ENCODE results near the gene NIP7.
A peak's percentile ranks its signal among the peaks of the same experiment; 100 is the strongest.

NIP7 gene

GRCh38 chr16:69319381-69319780, 20.2 kb upstream of the NIP7 start:
- no peak for DNase-seq

- no peak for DNase-seq
These were observed 19.5 kb upstream of the NIP7 start for GRCh38 chr16:69319826-69320739.

- no peak for DNase-seq
These were observed 18.9 kb upstream of the NIP7 start for GRCh38 chr16:69320740-69321073.

- no peak for DNase-seq
These were observed 18.5 kb upstream of the NIP7 start for GRCh38 chr16:69321080-69321479.

- no peak for DNase-seq
These were observed 17.2 kb upstream of the NIP7 start for GRCh38 chr16:69322343-69322742.

- no peak for DNase-seq
These were observed 16.2 kb upstream of the NIP7 start for GRCh38 chr16:69323415-69323814.

GRCh38 chr16:69324013-69324531, 15.5 kb upstream of the NIP7 start:
- DNase-seq: no peak

GRCh38 chr16:69324585-69325253, 14.9 kb upstream of the NIP7 start:
- no peak for DNase-seq

- no peak for DNase-seq
These were observed 13.8 kb upstream of the NIP7 start for GRCh38 chr16:69325784-69326171.

- DNase-seq: no peak
These were observed 13.2 kb upstream of the NIP7 start for GRCh38 chr16:69326172-69326873.

- no peak for DNase-seq
These were observed 11.8 kb upstream of the NIP7 start for GRCh38 chr16:69327585-69328310.

GRCh38 chr16:69328854-69329316, 10.7 kb upstream of the NIP7 start:
- no peak for DNase-seq

- DNase-seq: no peak
These were observed 9.9 kb upstream of the NIP7 start for GRCh38 chr16:69329369-69330285.

- peak; percentile 74 for DNase-seq
These were observed 9.1 kb upstream of the NIP7 start, which contains the start of gene PDF for GRCh38 chr16:69330286-69331109. Gene PDF, minus strand, starts transcription at chr16:69330588. Its CDS starts 18 bp downstream, at chr16:69330570.

- DNase-seq: no peak
These were observed 4.9 kb upstream of the NIP7 start for GRCh38 chr16:69334696-69335095.

- peak; percentile 45 for DNase-seq
These were observed 849 bp upstream of the NIP7 start for GRCh38 chr16:69338557-69339288.

GRCh38 chr16:69340095-69340644, 598 bp downstream of the NIP7 start:
- no peak for DNase-seq

GRCh38 chr16:69344171-69344570, 4.6 kb downstream of the NIP7 start:
- DNase-seq: no peak

- no peak for DNase-seq
These were observed 6.4 kb downstream of the NIP7 start for GRCh38 chr16:69345923-69346322.

All from NCI-H510A treated with DMSO at 0.1 percent for 48 hours (cell line).